IPS-18c (cell line): ENCODE data around the gene IQGAP3.

ENCODE experiments used
- H3K4me3 ChIP-seq: 2 replicates; pipeline ENCODE4 v1.7.0; 2013; ENCODE audit warnings: low read depth, mild to moderate bottlenecking, low read length, moderate library complexity; ENCODE audit not compliant: insufficient read depth
- H3K9me3 ChIP-seq: one replicate; pipeline ENCODE4 v1.6.1; 2013; ENCODE audit warnings: mild to moderate bottlenecking, low read length, moderate library complexity; ENCODE audit not compliant: control insufficient read depth, insufficient read depth

Gene IQGAP3

DNA sequence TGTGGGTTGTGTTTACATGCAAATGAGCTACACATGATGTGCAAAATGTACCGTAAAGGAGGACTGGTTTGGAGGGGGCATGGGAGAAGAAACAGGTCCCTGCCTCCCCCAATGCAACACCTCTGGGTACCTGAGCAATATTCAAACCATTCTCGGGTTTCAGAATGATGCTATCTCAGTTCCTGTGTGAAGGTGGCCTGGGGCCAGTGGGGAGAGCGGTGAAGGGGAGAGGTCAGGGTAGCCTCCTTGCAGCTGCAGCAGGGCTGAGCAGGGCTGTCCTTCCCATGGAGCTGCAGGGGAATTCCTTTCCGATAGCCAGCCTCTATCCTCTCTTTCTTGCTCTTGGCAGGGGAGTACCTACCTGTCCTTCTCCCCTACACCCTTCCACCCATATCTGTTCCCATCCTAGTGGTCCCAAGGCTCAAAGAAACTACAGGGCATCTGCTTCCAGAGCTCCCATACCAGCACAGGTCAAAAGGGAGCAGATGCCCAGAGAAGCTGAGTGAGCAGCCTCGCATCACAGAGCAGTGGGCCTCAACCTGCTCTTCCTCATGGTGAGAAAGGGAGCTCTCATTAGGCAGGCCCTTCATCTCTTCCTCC lies 83.7 kb downstream of the IQGAP3 start:
- Histone ChIP-seq H3K9me3 (no peaks in the 10 kb centered on the region), H3K4me3 (no peak overlapping the region)

DNA sequence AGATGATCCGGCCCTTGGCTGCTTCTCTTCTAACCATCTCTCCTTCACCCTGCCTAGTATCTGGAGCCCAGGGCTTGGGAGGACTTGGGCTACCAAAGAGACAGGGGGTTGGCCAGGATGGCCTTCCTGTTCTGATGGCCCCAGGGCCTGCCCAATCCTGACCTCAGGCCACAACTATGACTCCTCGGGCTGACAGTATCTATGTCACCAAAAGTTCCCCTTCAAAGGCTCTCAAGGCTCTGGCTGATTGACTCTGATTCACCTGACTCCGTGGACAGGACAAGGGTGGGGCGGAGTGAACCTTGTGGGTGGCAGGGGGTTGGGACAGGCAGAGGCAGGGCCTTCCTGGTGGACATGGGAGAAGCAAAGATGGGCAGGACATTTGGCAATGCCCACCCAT lies 84.5 kb downstream of the IQGAP3 start:
- Histone ChIP-seq H3K4me3 (no peak overlapping the region), H3K9me3 (no peaks in the 10 kb centered on the region)

DNA sequence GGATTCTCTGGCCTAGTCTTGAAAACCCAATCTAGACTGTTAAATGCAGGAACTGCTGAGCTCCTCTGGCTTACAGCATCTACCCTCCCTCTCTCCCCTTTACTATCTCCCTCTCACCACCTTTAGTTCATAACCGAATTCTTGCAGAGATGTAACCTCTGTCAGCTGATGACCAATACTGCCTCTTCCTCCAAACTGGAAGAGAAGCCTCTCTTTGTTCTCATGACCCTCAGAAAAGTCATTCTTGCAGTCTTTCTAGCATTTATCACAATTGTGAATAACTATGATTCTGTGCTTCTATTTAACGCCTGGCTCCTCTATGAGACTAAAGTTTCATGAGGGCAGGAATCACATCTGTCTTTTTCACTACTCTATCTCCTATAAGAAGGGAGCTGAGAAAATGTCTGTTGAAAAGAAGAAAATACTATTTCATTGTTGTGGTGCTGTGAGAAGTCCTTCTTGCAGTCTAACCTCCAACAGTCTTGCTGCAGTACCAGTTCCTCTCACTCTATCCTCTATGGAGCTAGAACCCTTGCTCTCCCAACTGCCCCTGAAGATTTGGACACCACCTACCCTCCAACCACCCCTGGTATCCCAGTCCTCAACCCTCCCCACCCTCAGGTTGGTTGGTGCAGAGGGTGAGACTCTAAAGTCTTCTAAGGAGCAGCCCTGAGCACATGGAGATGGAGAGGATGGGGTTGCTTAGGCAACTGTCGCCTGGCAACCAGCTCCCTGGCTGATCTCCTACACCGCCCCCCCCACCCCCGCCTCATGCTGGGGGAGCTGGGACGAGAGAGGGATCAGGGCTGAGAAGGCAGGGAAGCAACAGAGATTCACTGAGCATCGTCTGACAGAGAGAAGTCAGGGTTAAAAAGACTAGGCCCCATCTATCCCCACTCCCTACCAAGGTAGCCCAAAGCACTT lies 85.7 kb downstream of the IQGAP3 start:
- Histone ChIP-seq H3K9me3 (no peaks in the 10 kb centered on the region), H3K4me3 (no peak overlapping the region)

GRCh38 chr1:156485984-156486383 lies 86.4 kb downstream of the IQGAP3 start:
- no peaks in the 10 kb centered on the region for H3K9me3 ChIP-seq
- no peak overlapping the region for H3K4me3 ChIP-seq

DNA sequence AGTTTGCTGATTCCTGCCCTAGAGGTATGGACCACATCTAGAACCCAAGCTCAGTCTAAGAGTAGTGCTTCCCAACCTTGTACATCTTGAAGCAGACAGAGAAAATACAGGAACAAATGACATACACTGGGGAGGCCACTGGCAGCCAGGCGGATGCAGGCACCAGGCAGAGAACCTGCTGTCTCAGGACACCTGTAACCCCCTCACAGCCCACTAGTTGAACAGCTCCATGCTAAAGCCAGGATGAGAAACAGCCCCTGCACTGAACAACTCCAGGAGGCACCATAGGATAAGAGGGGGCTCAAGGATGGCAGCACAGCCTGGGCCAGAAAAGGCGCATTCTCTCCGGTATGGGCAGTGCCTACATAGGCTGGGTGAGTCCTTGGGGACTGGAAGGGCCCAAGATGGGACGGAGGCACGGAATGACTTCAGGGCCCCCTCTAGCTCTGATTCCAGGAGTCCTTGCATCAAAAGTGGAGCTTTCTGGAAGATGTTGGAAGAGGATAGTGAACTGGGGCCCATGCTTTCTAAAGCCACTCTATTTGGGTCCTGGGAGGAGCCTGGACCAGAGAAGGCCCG lies 87.8 kb downstream of the IQGAP3 start:
- H3K4me3 ChIP-seq, result no peak overlapping the region
- no peaks in the 10 kb centered on the region for H3K9me3 ChIP-seq

DNA sequence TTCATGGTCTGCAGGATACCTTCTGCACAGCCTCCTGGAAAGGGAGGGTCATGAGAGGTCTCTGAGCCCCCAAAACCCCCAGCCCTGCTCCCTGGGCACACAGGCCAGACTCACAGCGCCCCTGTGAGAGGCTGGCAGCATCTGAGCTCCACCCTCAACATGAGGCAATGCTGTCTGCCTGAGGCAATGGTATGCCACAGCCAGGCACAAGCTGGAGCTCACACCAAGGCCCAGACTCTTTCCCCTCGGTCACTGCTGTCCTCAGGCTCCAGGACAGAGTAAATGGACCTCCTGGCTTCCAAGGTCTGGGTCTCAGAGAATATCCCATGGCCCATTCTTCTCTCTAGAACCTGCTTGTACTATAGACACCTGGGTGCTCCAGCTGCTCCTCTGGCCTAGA lies 89.0 kb downstream of the IQGAP3 start:
- H3K9me3 ChIP-seq, result no peaks in the 10 kb centered on the region

GRCh38 chr1:156482276-156482675 lies 90.1 kb downstream of the IQGAP3 start:
- Histone ChIP-seq H3K9me3 (no peaks in the 10 kb centered on the region), H3K4me3 (no peak overlapping the region; the same call in 1 of the 2 replicates)

More for the DNA sequence above, 89.0 kb downstream of the IQGAP3 start:
- no peak overlapping the region for H3K4me3 ChIP-seq

- H3K4me3 ChIP-seq, result no peak overlapping the region
Measured at GRCh38 chr1:156481527-156481926, 90.8 kb downstream of the IQGAP3 start.

DNA sequence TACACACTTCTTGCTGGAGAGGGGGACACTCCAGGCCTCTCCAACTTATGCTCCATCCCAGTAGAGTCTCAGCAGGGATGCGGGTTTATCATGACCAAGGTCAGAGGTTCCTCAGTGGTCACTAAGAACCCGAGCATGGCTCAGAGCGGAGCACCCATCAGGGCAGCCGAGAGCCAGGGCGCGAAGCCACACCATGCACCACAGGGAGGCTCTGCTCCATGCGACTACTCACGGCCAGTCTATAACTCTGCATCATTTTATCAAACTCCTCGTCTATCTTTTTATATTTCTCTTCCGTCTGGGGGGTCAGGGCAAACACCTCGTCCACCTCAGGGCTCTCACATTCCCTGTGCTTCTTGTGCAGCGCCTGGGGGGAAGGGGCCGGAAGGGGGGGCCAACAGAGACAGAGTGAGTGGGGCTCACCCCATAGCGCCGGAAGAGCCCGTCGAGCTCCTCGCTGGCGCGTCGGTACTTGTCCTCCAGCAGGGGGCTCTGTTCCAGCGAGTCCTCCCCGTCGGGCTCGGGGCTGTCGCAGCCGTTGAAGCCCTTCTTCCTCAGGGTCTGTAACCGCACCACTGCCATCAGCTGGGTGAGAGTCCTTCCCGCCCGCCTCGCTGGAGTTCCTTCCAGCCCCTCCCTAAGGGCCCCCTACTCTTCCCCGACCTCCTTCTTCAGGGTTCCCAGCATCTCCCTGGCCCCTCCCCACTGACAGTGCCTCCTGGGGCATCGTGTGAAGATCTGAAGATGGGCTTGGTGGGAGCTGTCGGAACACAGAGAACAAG lies 91.8 kb downstream of the IQGAP3 start:
- H3K9me3 ChIP-seq, result no peaks in the 10 kb centered on the region
- no peak overlapping the region for H3K4me3 ChIP-seq

More at GRCh38 chr1:156481527-156481926, 90.8 kb downstream of the IQGAP3 start:
- no peaks in the 10 kb centered on the region for H3K9me3 ChIP-seq

- H3K9me3 ChIP-seq, result no peaks in the 10 kb centered on the region
- no peak overlapping the region for H3K4me3 ChIP-seq
Measured at GRCh38 chr1:156480016-156480370, 92.4 kb downstream of the IQGAP3 start.

GRCh38 chr1:156479093-156480015 lies 93.0 kb downstream of the IQGAP3 start:
- H3K9me3 ChIP-seq, result no peaks in the 10 kb centered on the region

GRCh38 chr1:156478250-156478627 lies 94.1 kb downstream of the IQGAP3 start:
- Histone ChIP-seq H3K4me3 (no peak overlapping the region), H3K9me3 (no peaks in the 10 kb centered on the region)

More at GRCh38 chr1:156479093-156480015, 93.0 kb downstream of the IQGAP3 start:
- no peak overlapping the region for H3K4me3 ChIP-seq

- H3K9me3 ChIP-seq, result no peaks in the 10 kb centered on the region
- no peak overlapping the region for H3K4me3 ChIP-seq
Measured at GRCh38 chr1:156477526-156478249, 94.7 kb downstream of the IQGAP3 start.

GRCh38 chr1:156476501-156477298 lies 95.7 kb downstream of the IQGAP3 start:
- Histone ChIP-seq H3K4me3 (no peak overlapping the region), H3K9me3 (no peaks in the 10 kb centered on the region)
